GM23248 (cell line): Measurements from ENCODE around the gene PALB2.

Source experiments
- EZH2 ChIP-seq: fragments of 200-600 bp; sonication (generic); IDR thresholded peaks from 2 replicates; pipeline ENCODE4 v1.6.1; 2018; ENCODE audit warnings: antibody characterized with exemption, mild to moderate bottlenecking; ENCODE audit not compliant: insufficient read depth, poor library complexity, severe bottlenecking
- EZH2phosphoT487 ChIP-seq: fragments of 200-600 bp; sonication (generic); IDR thresholded peaks from 2 replicates; pipeline ENCODE4 v1.6.1; 2018; ENCODE audit warnings: antibody characterized with exemption, moderate library complexity, mild to moderate bottlenecking, low read depth; ENCODE audit not compliant: insufficient read depth

DNA sequence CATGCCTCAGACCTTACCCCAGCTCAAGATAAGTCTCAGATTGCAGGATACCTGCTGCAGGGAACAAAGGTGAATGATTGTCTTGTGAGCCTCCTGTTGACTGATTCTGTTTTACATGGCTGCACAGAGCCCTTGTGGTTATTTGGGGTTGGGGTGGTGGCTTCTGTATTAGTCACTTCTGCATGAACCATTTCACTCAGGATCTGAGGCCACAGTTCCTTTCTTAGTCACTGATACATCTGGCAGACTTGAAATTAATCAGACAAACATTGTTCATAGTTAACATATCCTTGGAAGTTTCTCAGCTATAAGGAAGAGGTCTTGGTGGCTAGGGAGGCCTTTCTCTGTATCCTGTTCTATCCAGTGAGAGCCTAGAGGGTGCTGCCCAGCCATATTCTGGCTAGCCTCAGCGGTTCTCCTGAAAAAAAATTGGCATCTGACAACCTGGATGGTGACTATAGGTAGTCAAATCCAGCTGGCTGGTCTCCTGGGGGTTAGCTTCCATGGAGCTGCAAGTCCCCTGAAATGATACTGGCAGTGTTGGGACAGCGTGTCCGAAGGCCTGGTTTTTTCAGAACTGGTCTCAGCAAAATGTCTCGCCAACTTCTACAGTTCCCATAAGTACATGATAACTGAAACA, 29.1 kb upstream of the PALB2 start:
- TF ChIP-seq EZH2 (no peak), EZH2phosphoT487 (no peak)
